Putamen (tissue), 1 donor: Measurements from ENCODE around the gene WDR37.

Source experiments
- DNase-seq: peaks from one replicate; pipeline ENCODE4 v3.0.0-alpha.2; 2016; ENCODE audit warnings: low spot score

Gene WDR37

DNA sequence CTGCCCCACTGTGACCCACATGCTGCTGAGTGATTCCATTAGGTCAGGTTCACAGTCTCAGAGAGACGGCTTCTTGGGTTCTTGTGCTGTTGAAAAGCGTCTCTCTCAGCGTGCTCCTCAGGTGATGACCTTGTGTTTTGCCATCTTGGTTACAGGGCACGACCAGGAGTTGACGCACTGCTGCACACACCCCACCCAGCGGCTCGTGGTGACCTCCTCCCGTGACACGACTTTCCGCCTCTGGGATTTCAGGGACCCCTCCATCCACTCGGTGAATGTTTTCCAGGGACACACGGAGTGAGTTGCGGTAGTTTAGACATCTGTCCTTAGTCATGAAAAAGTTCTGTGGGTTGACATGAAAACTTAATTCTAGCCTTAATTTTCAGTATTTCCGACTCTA is 48.8 kb downstream of the WDR37 start:
- no peak for DNase-seq

DNA sequence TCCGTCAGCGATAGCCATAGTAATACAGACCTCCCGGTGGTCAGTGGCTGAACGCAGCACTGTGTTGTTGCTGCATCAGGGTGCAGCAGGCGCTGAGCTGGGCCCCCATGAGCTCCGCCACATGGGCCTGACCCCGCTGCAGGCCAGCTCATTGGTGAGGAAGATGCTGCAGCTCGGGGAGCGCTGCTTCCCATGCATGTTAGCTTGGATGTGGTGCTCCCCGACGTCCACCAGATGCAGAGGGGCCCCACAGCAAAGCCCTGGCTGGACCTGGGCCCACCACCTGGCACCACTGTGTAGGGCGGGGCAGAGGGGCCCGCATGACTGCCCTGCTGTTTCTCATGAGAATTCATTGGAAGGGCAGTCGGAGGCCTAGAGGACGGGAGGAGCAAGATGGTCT is 50.8 kb downstream of the WDR37 start:
- DNase-seq: no peak

DNA sequence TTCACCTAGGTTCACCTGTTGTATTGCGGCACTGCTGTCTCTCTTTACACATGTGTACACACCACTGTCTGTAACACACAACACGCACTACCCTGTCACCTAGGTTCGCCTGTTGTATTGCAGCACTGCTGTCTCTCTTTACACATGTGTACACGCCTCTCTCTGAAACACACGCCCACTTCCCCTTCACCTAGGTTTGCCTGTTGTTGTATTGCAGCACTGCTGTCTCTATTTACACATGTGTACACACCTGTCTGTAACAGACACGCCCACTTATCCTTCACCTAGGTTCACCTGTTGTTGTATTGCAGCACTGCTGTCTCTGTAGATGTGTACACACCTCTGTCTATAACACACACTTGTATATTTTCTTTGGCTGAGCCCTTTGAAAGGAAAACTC is 51.5 kb downstream of the WDR37 start:
- no peak for DNase-seq

DNA sequence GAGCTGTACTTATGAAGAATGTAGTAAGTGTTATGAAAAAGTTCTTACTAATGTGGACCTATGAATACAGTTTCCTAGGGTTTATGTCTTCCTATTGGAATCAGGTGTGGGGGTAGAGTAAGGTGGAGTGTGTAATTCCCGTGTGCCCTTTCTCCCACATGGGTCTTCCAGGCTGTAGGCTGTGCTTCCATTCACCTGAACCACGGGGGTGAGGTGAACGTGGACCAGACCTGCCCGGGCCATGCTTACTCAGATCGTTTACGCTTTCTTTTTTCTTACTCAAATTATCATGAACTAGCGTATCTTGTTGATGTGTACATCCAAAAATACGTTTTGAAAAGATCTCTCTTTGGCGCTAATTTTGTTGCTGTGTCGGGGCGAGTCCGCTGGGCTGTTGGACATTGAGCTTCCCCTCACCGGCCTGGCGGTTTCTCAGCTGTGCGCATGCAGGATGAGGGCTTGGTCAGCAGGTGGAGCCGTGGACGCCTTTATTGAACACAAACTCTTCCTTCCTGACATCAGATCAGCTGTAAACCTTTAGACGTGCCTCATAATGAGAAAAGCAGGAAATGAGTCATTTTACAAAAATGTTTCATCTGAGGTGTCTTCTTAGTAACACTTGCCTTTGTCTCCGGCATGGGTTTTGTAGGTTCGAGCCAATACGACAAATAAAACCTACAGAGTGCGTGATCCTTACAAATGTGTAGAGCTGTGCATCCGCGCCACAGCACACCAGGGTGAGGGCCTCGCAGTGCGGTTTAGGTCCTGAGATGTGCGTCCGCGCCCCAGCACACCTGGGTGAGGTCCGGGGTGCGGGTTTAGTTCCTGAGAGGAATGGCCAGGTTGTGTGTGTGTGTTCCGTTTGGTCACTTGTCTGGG is 53.8 kb downstream of the WDR37 start:
- peak; percentile 46 for DNase-seq

DNA sequence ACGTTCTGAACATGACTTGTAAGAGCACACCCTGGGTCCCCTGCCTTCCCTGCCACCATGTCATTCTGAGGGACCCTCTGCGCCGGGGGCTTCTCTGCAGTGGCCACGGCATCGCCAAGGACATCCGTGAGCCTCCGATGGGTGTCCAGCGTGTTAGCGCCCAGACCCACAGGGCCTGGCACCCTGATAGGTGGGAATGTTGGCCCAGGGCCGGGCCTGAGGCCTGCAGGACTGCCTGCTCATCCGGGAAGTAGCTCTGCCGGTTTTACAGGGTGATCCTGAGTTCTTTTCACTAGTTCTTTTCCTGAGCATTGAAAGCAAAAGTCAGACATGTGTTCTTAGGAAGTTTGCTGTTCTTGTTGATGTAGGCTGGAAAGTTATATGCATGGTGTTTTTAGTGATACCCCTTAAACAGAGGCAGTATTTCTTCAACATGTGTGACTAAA is 54.5 kb downstream of the WDR37 start:
- no peak for DNase-seq

DNA sequence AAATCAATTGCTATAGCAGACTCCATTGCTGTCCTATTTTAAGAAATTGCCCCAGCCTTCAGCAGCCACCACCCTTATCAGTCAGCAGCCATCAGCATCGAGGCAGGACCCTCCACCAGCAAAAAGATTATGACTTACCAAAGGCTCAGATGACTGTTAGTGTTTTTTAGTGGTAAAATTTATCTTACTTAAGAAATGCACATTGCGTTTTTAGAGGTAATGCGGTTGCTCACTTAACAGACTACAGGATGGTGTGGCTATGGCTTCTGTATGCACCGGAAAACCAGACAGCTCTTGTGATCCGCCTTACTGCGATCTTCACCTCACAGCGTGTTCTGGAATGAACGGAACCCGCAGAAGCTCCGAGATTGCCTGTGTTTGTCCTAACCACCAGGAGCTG is 58.1 kb downstream of the WDR37 start:
- DNase-seq: no peak

DNA sequence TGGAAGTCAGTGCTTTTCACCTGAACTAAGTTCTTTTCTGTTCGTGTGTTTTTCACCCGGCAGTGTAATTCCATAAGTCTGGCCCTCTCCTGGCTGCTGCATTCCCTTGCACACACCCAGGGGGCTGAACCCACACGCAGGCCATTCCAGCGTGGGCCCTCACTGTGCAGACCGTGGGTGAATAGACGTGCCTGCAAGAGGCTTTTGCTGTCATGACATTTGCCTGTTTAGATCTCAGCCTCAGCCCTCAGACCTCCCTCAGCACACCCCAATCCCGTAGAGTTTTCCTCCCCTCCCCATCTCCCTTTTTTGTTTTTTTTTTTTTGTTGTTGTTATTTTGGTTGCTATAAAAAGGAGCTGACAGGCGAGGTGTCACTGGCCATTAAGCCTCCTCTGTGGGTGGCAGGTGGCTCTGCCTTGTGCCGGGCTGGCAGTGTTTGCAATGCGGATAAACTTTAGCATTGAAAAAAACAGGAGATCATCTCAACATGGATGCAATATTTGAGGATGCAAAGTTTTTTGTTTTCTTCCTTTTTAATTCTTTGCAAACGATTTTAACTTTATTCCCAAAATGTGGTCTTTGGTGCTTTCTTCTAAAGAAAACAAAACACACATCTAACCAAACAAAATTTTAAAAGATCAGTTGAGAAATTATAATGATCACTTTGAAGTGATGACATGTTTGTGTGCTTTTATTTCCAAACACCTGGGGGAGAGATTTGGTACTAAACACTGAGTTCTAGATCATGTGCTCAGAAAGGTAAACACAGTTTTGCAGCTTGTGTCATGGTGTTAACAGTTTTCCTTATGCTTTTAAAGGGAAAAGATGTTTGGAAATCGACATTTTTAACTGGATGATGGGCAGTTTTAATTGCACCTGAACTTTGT is 58.8 kb downstream of the WDR37 start:
- DNase-seq: no peak

DNA sequence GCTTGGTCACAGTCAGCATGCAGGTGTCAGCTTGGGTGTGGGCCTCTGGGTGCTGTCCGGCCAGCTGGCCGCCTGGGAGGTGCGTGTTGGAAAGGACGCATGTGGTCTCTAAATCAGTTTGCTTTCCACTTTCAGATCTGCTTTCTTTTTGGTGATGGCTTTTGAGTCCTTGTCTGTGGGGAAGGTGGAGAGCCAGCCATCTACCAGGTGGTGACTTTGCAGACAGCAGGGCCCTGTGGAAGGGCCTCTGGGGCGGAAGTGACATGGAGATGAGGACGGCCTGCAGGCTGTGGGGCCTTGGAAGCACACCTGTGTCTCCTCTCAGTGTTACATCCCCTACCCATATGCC is 59.4 kb downstream of the WDR37 start:
- DNase-seq: no peak

DNA sequence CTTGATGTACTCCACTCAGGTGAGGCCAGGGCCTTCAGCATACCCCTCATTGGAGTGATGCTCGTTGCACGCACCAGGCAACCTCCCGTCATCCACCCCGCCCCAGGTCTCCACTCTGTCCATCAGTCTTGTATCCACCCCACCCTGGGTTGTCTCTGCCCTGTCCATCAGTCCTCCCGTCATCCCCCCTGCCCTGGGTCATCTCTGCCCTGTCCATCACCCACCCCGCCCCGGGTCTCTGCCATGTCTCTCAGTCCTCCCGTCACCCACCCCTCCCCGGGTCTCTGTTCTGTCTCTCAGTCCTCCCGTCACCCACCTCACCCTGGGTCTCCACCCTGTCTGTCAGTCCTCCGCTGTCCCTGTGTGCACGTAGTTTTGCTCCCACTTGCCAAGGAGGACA is 59.9 kb downstream of the WDR37 start:
- no peak for DNase-seq

DNA sequence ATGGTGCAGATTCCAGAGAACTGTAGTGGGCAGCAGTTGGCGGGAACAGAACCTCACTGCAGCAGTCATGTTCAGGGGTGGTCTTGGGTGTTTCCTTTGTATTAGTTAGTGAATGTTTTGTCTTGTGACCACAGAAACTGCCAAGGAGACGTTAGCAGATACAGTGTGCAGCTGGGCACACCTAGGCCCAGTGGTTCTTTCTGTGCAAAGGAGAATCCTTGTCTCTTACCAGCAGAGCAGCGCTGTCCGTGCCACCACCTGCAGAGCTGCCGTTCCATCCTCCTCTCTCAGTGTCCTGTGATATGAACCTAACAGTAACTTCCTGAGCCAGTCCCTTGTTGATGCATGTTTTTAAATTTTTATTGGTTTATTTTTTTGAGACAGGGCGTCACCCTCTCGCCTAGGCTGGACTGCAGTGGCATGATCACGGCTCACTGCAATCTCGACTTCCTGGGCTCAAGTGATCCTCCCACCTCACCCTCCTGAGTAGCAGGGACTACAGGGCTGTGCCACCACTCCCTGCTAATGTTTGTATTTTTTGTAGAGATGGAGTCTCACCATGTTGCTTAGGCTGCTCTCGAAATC is 60.6 kb downstream of the WDR37 start:
- no peak for DNase-seq

DNA sequence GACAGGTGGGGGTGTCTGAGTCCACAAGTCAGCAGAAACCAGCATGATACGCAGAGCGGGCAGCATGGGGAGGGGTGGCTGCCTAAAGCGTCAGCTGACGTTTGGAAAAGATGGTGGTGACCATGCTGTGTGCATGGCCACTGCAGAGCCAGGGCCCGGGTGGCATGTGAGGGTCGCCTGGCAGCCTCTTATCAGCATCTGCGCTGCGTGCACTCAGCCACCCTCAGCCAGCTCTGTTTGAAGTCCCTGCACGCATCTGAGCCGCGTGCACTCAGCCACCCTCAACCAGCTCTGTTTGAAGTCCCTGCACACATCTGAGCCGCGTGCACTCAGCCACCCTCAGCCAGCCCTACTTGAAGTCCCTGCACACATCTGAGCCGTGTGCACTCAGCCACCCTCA is 61.5 kb downstream of the WDR37 start:
- no peak for DNase-seq

DNA sequence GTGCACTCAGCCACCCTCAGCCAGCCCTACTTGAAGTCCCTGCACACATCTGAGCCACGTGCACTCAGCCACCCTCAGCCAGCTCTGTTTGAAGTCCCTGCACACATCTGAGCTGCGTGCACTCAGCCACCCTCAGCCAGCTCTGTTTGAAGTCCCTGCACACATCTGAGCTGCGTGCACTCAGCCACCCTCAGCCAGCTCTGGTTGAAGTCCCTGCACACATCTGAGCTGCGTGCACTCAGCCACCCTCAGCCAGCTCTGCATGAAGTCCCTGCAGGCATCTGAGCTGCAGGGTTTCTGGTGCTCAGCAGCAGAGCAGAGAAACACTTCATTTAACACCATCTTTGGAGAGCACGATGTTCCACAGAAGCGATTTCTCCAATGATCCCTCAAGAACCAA is 62.1 kb downstream of the WDR37 start:
- peak; percentile 29 for DNase-seq

DNA sequence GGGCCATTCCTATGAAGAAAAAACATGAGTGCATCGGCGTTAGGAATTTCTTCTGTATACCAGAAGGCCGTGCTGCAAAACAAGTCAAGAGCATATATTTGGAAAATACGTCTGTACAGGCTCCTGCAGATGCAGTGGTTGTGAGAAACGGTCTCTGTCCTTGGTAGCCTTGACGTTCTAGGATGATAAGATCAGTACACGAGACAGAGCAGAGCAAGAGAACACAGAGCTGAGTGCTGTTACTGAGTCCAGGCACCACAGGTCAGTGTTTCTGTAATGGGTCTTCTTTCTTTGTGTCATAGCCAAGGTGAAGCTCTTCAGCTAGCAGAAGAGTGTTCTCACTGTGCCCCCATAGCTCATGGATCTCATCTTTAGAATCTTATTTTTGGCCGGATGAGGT is 62.8 kb downstream of the WDR37 start:
- no peak for DNase-seq

DNA sequence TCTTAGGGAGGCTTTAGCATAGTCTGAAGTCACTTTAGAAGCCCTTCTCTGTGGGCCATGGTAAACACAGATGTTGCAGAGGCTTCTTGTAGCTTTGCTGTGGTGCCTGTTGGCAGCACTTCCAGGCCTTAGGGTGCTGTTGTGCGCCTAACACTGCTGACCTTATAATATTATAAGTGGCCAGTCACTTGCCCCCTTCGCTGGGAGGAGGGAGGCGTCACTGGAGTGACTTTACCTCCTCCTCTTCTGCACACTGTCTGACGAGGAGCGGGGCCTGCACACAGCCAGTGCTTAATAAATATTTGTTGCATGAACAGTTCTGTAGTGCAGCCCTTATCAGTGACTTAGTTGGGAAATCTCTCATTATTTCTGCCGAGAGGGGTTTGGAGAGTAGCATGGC is 63.3 kb downstream of the WDR37 start:
- no peak for DNase-seq

DNA sequence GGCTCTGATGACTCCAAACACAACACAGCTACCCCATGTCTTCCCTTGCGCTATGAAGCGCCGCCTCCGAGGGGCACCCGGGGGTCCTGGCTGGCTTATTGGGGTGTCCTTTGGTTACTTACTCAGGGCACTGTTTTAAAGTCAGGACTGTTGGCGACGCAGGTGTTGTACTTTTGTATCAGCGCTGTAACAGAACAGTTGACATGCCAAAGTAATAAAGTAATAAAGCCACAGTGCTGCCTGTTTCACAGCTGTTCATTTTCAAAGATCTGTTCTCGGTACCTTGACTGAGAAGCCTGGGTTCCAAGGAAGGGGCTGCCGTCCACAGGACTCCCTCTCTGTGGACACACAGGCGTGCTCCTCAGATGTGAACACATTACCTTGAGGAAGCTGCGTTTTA is 64.1 kb downstream of the WDR37 start:
- DNase-seq: no peak

DNA sequence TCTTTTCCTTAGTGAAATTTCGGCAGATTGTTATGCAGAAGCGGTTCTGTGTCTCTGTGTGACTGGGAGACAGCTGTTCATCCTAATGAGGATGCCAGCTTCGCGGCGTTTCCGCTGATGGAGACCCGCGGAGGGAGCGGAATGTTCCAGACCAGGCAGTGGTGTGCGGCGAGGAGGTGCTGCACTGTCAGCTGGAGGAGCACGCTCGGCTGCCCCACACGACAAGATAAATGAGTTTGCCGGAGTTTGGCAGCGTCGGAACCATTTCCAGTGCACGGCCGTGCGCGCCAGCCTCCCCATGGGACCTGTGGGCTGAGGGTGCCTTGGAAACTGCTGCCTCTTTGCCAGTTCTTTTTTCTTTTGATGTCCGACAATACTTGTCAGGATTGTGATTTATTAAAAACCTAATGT is 64.6 kb downstream of the WDR37 start:
- DNase-seq: no peak

DNA sequence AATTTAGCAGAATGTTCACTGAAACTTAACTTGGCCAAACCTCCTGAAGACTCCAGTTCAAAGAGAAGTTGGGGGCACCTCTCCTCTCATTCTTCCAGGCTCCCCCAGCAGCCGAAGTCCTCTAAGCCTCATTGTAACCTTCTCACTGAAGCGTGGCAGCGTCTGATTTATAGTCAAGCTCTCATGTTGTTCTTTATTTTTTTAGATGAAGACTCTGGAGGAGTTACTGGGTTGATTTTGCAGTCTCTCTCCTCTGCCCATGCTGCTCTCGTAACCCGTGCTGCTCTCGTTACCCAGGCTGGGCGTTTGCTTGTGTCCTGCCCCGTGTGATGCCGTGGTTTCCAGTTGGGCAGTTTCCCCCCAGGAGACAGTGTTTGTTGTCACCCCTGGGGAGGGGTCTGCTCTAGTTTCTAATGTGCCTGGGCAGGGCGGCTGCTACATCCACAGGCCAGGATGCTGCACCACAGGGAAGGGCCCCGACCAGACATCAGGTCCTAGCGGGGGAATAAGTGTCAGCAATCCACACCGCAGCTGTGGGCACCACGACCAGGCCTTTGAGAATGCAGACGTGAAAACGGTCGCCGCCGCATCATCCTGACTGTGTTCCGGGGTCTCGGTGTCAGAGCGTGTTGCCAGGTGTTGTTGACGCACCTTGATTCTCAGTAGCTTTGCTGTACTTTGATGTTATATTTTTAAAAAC is 65.2 kb downstream of the WDR37 start:
- no peak for DNase-seq

DNA sequence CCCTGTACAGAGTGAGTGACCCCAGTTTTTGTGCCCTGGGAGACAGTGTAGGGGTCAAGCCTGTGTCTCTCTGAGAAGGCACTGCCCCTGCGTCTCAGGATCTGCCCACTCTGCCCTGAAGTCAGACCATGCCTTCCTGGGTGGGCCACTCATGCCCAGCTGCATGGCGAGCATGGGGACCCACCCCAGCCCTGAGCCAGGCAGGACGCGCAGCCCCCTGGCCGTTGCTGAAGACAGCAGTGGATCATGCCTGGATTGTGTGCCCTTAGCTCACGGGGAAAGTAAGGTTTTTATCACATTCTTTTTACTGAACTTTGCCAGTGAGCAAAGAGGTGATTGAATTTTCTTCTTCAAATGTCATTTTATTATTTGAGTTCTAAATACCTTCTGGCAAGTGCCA is 66.2 kb downstream of the WDR37 start:
- no peak for DNase-seq

DNA sequence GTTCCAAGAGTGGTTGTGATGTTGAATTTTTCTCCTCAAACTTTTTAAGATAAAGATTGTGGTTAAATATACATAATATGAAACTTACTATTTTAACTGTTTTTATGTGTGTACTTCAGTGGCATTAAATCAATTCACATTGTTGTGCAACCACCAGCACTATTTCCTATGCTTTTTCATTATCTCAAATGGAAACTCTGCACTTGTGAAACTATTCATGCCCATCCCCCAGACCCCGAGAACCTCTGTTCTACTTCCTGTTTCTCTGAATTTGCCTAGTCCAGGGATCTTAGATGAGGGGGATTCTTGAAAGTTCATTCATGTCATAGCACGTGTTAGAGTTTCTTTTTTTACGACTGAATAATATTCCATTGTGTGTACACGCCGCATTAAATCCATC is 67.0 kb downstream of the WDR37 start:
- no peak for DNase-seq

DNA sequence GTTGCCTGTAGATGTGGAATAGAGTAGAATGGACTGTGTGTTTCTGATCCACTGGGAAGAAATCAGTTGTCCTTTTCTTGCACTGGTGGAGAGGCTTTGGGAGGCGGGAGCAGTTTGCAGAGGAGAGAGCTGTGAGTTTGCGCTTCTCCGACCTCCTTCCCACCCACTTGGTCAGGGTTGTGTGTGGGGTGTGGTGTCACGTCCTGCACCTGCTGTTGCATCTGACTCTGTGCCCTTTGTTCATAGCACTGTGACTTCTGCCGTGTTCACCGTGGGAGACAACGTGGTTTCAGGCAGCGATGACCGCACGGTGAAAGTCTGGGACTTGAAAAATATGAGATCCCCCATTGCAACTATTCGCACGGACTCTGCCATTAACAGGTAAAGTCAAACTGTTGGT is 67.8 kb downstream of the WDR37 start:
- DNase-seq: no peak

DNA sequence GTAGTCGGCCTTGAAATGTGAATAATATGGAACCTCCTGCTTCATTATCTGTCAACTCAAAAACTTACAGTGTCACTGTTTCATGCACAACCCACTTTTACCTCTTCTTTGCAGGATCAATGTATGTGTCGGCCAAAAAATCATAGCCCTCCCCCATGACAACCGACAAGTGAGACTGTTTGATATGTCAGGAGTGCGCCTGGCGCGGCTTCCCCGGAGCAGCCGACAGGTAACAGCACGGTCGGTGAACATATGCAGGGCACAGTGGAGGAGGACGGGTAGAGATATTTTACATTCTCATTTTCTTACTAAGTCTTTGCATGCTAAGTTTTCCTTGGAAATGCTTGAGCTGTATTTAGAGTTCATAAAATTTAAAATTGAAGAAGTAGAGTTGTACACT is 68.6 kb downstream of the WDR37 start:
- no peak for DNase-seq

DNA sequence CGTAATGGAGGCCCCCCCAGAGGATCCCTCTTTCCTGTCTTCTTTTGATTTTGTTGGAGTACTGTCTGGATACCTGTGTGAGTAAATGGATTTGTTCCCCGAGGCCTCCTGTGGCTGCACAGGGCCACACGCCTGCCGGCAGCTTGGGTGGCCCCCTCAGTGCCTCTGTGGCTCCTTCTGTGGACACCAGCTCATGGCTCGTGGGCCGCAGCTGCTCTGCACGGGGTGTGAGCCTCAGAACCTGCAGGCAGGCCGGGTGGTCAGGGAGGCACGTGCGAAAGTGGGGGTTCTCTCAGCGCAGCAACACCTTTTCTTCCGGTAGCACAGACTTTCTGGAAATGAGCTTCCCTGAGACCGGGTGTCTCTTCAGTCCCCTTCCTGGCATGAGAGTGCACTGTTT is 70.3 kb downstream of the WDR37 start:
- no peak for DNase-seq
